Measurements from ENCODE around the gene RREB1. TPM values are rescaled to one million over a fixed set of nuclear protein-coding genes. Genes with fewer than 3 reads are reported as not detected.

Gene RREB1
- total and polyA plus RNA-seq, 2 donors (not counting 3 experiments of a cell fraction or from before 2014, with no cell fraction given) = 3.7 to 33.0 TPM

DNA sequence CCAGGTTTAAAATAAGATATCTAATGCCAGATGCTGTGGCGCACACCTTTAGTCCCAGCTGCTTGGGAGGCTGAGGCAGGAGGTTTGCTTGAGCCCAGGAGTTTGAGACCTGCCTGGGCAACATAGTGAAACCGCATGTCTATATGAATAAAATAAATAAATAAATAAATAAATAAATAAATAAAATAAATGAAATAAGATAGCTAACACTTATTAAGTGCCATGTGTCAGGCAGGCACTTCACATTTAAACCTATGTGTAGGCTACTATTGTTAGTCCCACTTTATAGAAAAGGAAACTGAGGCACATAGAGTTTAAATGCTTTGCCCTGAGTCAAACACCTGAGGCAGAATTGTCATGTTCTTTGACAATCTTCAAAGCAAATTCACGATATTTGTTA, 32.9 kb upstream of the RREB1 start:
- dilution Hi-C loops (cut with MboI; ENCODE audit: extremely low pct_ligation_motif_present, low sequenced_read_pairs) = no loop called here

More for the DNA sequence above, 32.9 kb upstream of the RREB1 start:
- Histone ChIP-seq H3K4me3 (replicated peaks in 1 of 3; ENCODE audit: insufficient read depth in 1 of 3, low read depth in 1 of 3, low read length in 3 of 3) (no peak overlapping the region), H4K20me1 (replicated peaks; ENCODE audit: control insufficient read depth, extremely low read depth, insufficient read depth, low read length) (no peaks in the 10 kb centered on the region), H3K4me1 (ENCODE audit: control insufficient read depth, extremely low read depth, insufficient read depth, low read length) (no peaks in the 10 kb centered on the region), H3K36me3 (ENCODE audit: control insufficient read depth in 2 of 2, extremely low read depth in 1 of 2, insufficient read depth in 2 of 2, low read length in 2 of 2) (no peaks in the 10 kb centered on the region), H2AFZ (ENCODE audit: low read depth, low read length) (no peak overlapping the region), H3K79me2 (ENCODE audit: control insufficient read depth, insufficient read depth, low read length) (no peaks in the 10 kb centered on the region), H3K9me1 (replicated peaks; ENCODE audit: control insufficient read depth, extremely low read depth, insufficient read depth, low read length) (no peaks in the 10 kb centered on the region), H3K4me2 (ENCODE audit: insufficient read depth, low read length) (no peak overlapping the region), H3K27me3 (ENCODE audit: control insufficient read depth in 2 of 2, insufficient read depth in 2 of 2, low read length in 2 of 2) (no peaks in the 10 kb centered on the region), H3K9me3 (replicated peaks; ENCODE audit: control insufficient read depth, insufficient read depth, low read length) (no peaks in the 10 kb centered on the region), H3K27ac (ENCODE audit: insufficient read depth, low read depth, low read length) (no peak overlapping the region), H3K9ac (replicated peaks; ENCODE audit: extremely low read depth, insufficient read depth, low read length) (no peak overlapping the region)
- DNase-seq (ENCODE audit: low read depth, low spot score) (no peak), FAIRE-seq (no peak)
- intact Hi-C loops (cut with micrococcal nuclease) = no loop called here
- POLR2A ChIA-PET = no interaction called here
- BruUV-seq (replicated peaks) = no TSS peak
- no peak for TF ChIP-seq MAX (IDR thresholded peaks at IDR 0.05; ENCODE audit: insufficient read depth, insufficient read length)
- no peak for TF ChIP-seq POLR2A (IDR thresholded peaks at IDR 0.05; ENCODE audit: low read depth, low read length)
- no peak for TF ChIP-seq GATA2 (IDR thresholded peaks at IDR 0.05; ENCODE audit: insufficient read depth, insufficient read length, low read depth, low read length)
- no peak for TF ChIP-seq EZH2 (IDR thresholded peaks at IDR 0.05; ENCODE audit: borderline replicate concordance, low read depth, low read length, severe bottlenecking)
- no peak for TF ChIP-seq FOS (IDR thresholded peaks at IDR 0.05; ENCODE audit: borderline replicate concordance, insufficient read depth, low read length)
- TF ChIP-seq, protein P1, sequence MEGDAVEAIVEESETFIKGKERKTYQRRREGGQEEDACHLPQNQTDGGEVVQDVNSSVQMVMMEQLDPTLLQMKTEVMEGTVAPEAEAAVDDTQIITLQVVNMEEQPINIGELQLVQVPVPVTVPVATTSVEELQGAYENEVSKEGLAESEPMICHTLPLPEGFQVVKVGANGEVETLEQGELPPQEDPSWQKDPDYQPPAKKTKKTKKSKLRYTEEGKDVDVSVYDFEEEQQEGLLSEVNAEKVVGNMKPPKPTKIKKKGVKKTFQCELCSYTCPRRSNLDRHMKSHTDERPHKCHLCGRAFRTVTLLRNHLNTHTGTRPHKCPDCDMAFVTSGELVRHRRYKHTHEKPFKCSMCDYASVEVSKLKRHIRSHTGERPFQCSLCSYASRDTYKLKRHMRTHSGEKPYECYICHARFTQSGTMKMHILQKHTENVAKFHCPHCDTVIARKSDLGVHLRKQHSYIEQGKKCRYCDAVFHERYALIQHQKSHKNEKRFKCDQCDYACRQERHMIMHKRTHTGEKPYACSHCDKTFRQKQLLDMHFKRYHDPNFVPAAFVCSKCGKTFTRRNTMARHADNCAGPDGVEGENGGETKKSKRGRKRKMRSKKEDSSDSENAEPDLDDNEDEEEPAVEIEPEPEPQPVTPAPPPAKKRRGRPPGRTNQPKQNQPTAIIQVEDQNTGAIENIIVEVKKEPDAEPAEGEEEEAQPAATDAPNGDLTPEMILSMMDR (IDR thresholded peaks at IDR 0.05; ENCODE audit: extremely low read depth in 1 of 2, insufficient read depth in 1 of 2, low read depth in 1 of 2, low read length in 2 of 2) = no peak
- no peak for TF ChIP-seq POLR2AphosphoS5 (IDR thresholded peaks at IDR 0.05; ENCODE audit: insufficient read depth, low read depth, low read length)
- no peak for TF ChIP-seq JUN (IDR thresholded peaks at IDR 0.05; ENCODE audit: borderline replicate concordance, insufficient read depth, insufficient read length, low read depth)
- no peak for TF ChIP-seq MYC (IDR thresholded peaks at IDR 0.05; ENCODE audit: low read depth, low read length)
- CTCF ChIA-PET = interaction anchor here (0.6 kb wide), 1 partner anchor 168 kb away, joined by 3 read pairs; no protein-coding TSS in a partner anchor

All from endothelial cell of umbilical vein (primary cell).